Measurements from ENCODE around the gene P2RX3.

- TF ChIP-seq CTCF (IDR thresholded peaks at IDR 0.05; ENCODE audit: poor library complexity) (no peak), EZH2 (IDR thresholded peaks at IDR 0.05; ENCODE audit: borderline replicate concordance) (no peak), EZH2phosphoT487 (IDR thresholded peaks at IDR 0.05; ENCODE audit: low read depth, severe bottlenecking, unreplicated experiment) (no peak)
Observed at GRCh38 chr11:57405271-57405860, 67.2 kb downstream of the P2RX3 start.
